Mucosa of descending colon (tissue), 3 donors: Measurements from ENCODE around the gene NADK. TPM values are rescaled to one million over a fixed set of nuclear protein-coding genes. Genes with fewer than 3 reads are reported as not detected.

Experiments used
- ATAC-seq: fragments of 200-7000 bp; cut with Tn5 transposase; one replicate; pipeline ENCODE4 v1.9.1; 2020; ENCODE audit warnings: mild to moderate bottlenecking, moderate library complexity
- DNase-seq, 3 donors: peaks; one replicate each; pipeline ENCODE4 v3.0.0-alpha.2; 2020
- H3K36me3 ChIP-seq: fragments of 200-600 bp; one replicate; pipeline ENCODE4 v1.8.0; 2021; ENCODE audit warnings: low read depth, mild to moderate bottlenecking
- H3K4me1 ChIP-seq: fragments of 200-600 bp; one replicate; pipeline ENCODE4 v1.8.0; 2021; ENCODE audit warnings: low read depth, mild to moderate bottlenecking
- H3K4me3 ChIP-seq: fragments of 200-600 bp; one replicate; pipeline ENCODE4 v1.8.0; 2021; ENCODE audit warnings: mild to moderate bottlenecking
- H3K9me3 ChIP-seq: fragments of 200-600 bp; one replicate; pipeline ENCODE4 v1.8.0; 2021; ENCODE audit warnings: mild to moderate bottlenecking
- intact Hi-C, 2 donors: fragments of 100-400 bp; cut with DNase I in 1 of 2; cut with micrococcal nuclease in 1 of 2; formaldehyde crosslinking; loops; one replicate each; pipeline versions ENCODE4 v1.11.0 to v1.11.1; 2022; cut with DNase I, micrococcal nuclease
- total RNA-seq, 3 donors: library from RNA; stranded (reverse); fragmentation: NEBNext Ultra II Directional in 2 of 3; extraction: Animal tissue kit (Norgen Biotek cat#: 25700) in 2 of 3; gene quantifications; one replicate each; pipeline versions ENCODE4 v1.2.1 to v1.2.4, GENCODE V29; 2021 to 2023
- TF ChIP-seq, protein P1 (sequence below): fragments of 200-600 bp; IDR thresholded peaks from one replicate; pipeline ENCODE4 v1.8.0; 2022; ENCODE audit warnings: antibody characterized with exemption, mild to moderate bottlenecking
- donor health status: DM: no; HTN: no; CAD: no; lungs with moderate emphysema.
- donor health status: DM: no; HTN: no; CAD: no.
- donor health status: DM: no; HTN: yes; CAD: no.

NADK gene
- total RNA-seq, 3 donors from 2014 or later = 116 to 160 (median 129) TPM

GRCh38 chr1:1779691-1780597, 1.7 kb upstream of the NADK start:
- peaks cover 69% of the 10 kb centered on the region for H3K4me1 ChIP-seq
- no peaks in the 10 kb centered on the region for H3K36me3 ChIP-seq
- H3K4me3 ChIP-seq = no peak overlapping the region
- DNase-seq (peak; percentile 73 to 79 (median 77)), ATAC-seq (peak; percentile 32)
- intact Hi-C loops = loop anchor here in 1 of 2 donors (10.0 kb wide), 1 partner anchor 125 kb away; no protein-coding TSS in a partner anchor
- no peaks in the 10 kb centered on the region for H3K9me3 ChIP-seq
- TF ChIP-seq, protein P1, sequence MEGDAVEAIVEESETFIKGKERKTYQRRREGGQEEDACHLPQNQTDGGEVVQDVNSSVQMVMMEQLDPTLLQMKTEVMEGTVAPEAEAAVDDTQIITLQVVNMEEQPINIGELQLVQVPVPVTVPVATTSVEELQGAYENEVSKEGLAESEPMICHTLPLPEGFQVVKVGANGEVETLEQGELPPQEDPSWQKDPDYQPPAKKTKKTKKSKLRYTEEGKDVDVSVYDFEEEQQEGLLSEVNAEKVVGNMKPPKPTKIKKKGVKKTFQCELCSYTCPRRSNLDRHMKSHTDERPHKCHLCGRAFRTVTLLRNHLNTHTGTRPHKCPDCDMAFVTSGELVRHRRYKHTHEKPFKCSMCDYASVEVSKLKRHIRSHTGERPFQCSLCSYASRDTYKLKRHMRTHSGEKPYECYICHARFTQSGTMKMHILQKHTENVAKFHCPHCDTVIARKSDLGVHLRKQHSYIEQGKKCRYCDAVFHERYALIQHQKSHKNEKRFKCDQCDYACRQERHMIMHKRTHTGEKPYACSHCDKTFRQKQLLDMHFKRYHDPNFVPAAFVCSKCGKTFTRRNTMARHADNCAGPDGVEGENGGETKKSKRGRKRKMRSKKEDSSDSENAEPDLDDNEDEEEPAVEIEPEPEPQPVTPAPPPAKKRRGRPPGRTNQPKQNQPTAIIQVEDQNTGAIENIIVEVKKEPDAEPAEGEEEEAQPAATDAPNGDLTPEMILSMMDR = no peak

- ATAC-seq (no peak), DNase-seq (no peak)
- Histone ChIP-seq H3K4me1 (peaks cover 72% of the 10 kb centered on the region), H3K9me3 (no peaks in the 10 kb centered on the region), H3K36me3 (no peaks in the 10 kb centered on the region), H3K4me3 (peak overlapping the region; percentile 68)
- TF ChIP-seq, protein P1 = no peak
- intact Hi-C loops = no loop called here
These were observed 1.0 kb upstream of the NADK start for GRCh38 chr1:1779320-1779675.

GRCh38 chr1:1778663-1779319, 521 bp upstream of the NADK start:
- Histone ChIP-seq H3K36me3 (no peaks in the 10 kb centered on the region), H3K4me1 (peaks cover 72% of the 10 kb centered on the region), H3K4me3 (peak overlapping the region; percentile 68), H3K9me3 (no peaks in the 10 kb centered on the region)
- DNase-seq = peak; percentile 92 to 97 (median 95)
- TF ChIP-seq, protein P1 = peak; percentile 31
- intact Hi-C loops = no loop called here
- peak; percentile 62 for ATAC-seq

DNA sequence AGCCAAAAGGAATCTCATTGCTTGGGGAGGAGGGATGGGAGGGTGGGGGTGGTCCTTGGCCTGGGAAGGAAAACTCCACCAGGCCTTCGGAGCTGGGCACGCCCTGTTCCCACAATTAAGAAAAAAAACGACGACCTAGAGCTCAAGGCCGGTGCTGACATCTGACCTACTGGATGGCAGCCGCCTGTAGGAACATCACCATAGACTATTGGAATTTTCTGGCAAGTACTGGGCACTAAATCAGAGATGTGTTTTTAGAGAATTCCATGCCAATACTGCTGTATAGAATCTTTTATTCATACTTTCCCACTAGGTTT, 729 bp downstream of the NADK start:
- intact Hi-C loops = no loop called here
- H3K4me1 ChIP-seq = peaks cover 63% of the 10 kb centered on the region
- peak; percentile 4 for ATAC-seq

GRCh38 chr1:1776672-1777582, 1.3 kb downstream of the NADK start:
- no peaks in the 10 kb centered on the region for H3K9me3 ChIP-seq
- no peaks in the 10 kb centered on the region for H3K36me3 ChIP-seq
- peaks cover 57% of the 10 kb centered on the region for H3K4me1 ChIP-seq
- TF ChIP-seq, protein P1 = no peak
- intact Hi-C loops = no loop called here
- no peak for ATAC-seq
- H3K4me3 ChIP-seq = no peak overlapping the region
- DNase-seq = no peak

More for the DNA sequence above, 729 bp downstream of the NADK start:
- Histone ChIP-seq H3K4me3 (peak overlapping the region; percentile 68), H3K36me3 (no peaks in the 10 kb centered on the region), H3K9me3 (no peaks in the 10 kb centered on the region)
- TF ChIP-seq, protein P1 = no peak
- peak in 2 of 3 donors; percentile 54 to 55 for DNase-seq
